Adrenal gland (tissue), 12 donors: ENCODE data around the gene DUSP3. TPM values are rescaled to one million over a fixed set of nuclear protein-coding genes. Genes with fewer than 3 reads are reported as not detected.

Source experiments
- DNase-seq, 7 donors: peaks; one replicate each; pipeline ENCODE4 v3.0.0-alpha.2; 2019 to 2020
- H3K27ac ChIP-seq, 5 donors: fragments of 200-600 bp; sonication (generic) in 4 of 5; 1 replicate in 3 of 5; 2 replicates in 2 of 5; pipeline versions ENCODE4 v1.5.1 to v1.8.0; 2016 to 2020; ENCODE audit warnings: mild to moderate bottlenecking in 1 of 5
- H3K27me3 ChIP-seq: fragments of 200-600 bp; 2 replicates; pipeline ENCODE4 v1.8.0; 2021
- H3K36me3 ChIP-seq, 2 donors: fragments of 200-600 bp; replicated peaks in 1 of 2; 1 replicate in 1 of 2; 2 replicates in 1 of 2; pipeline versions ENCODE4 v1.5.1 to v1.8.0; 2018 to 2022
- H3K4me1 ChIP-seq, 2 donors: fragments of 200-600 bp; replicated peaks in 1 of 2; 1 replicate in 1 of 2; 2 replicates in 1 of 2; pipeline versions ENCODE4 v1.5.1 to v1.8.0; 2018 to 2021
- H3K4me3 ChIP-seq, 4 donors: fragments of 200-600 bp; sonication (generic) in 3 of 4; one replicate each; pipeline ENCODE4 v1.5.1; 2016 to 2018
- H3K9me3 ChIP-seq, 3 donors: fragments of 200-600 bp; sonication (generic) in 1 of 3; replicated peaks in 1 of 3; 1 replicate in 2 of 3; 2 replicates in 1 of 3; pipeline versions ENCODE4 v1.5.1 to v1.8.0; 2016 to 2021
- POLR2A ChIP-seq, 2 donors: fragments of 450-650 bp; IDR thresholded peaks; one replicate each; pipeline ENCODE4 v1.6.1; 2017; ENCODE audit warnings: antibody characterized with exemption in 2 of 2, mild to moderate bottlenecking in 2 of 2, moderate library complexity in 1 of 2
- WGBS, 4 donors: extraction: QIAGEN DNeasy Blood & Tissue Kit in 2 of 4; methylation state at CpG; one replicate each; pipeline versions ENCODE4 v1.1.5 to v1.1.7; 2013 to 2017; 5-methylcytosine and 5-hydroxymethylcytosine counted together
- intact Hi-C, 2 donors: fragments of 100-400 bp; cut with DNase I; formaldehyde crosslinking; loops; one replicate each; pipeline versions ENCODE4 v1.14.1 to v1.15.0; 2022 to 2023
- polyA plus RNA-seq, 3 donors: library from polyadenylated mRNA; stranded (reverse); fragments of 200-250 nt in 2 of 3; fragments of 350-450 nt in 1 of 3; fragmentation: Illumina TruSeq in 1 of 3; extraction: RNeasy Lipid Tissue Mini Kit (QIAGEN cat#74804) in 1 of 3; gene quantifications; one replicate each; pipeline ENCODE4 v1.2.3, GENCODE V29; 2013 to 2014
- total RNA-seq, 9 donors: library from RNA; depleted of rRNA in 4 of 9; stranded (reverse); fragments of >200 nt in 4 of 9; fragments of 120-200 nt in 1 of 9; fragmentation: NEBNext Ultra II Directional in 1 of 9; extraction: Animal tissue kit (Norgen Biotek cat#: 25700) in 1 of 9; gene quantifications; one replicate each; pipeline versions ENCODE4 v1.1.0 to v1.2.4, GENCODE V29; 2013 to 2023
- TF ChIP-seq, protein P1 (sequence below), 6 experiments: fragments of 450-650 bp in 4 of 6; fragments of 200-600 bp in 2 of 6; sonication (generic) in 1 of 6; IDR thresholded peaks; 1 replicate in 5 of 6; 2 replicates in 1 of 6; pipeline versions ENCODE4 v1.5.1 to v1.8.0; 2016 to 2021; ENCODE audit warnings: antibody characterized with exemption in 6 of 6, mild to moderate bottlenecking in 2 of 6, moderate library complexity in 1 of 6
- donor health status: healthy with polysubstance abuse.
- donor health status: Bipolar disorder and iron deficiency.
- donor health status: DM: yes; HTN: yes; CAD: no.
- donor health status: DM: no; HTN: no; CAD: no.
- donor health status: DM: no; HTN: no; CAD: no.
- donor health status: DM: yes; HTN: yes; CAD: no.

DUSP3 gene
- total and polyA plus RNA-seq, 12 donors: 56.3 to 136 (median 79.5) TPM

DNA sequence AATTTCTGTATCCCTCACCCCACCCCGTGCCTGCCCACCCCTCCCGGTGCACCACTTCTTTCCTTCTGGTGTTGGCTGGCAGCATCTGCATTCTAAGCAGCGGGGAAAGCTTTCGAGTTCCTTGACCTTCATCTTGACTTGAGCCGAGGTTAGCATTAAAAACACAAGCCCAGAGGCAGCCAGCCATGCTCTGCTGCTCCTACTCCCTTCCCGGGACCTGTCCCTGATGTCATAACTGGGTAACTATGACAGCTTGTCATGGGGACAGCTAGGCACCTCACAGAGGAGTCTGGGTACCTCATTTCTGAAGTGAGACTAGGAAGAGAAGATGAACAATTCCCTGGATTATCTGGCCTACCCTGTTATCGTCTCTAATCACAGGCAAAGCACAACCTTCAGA is 1.4 kb upstream of the DUSP3 start, which contains the start of gene CFAP97D1:
TSS of gene CFAP97D1 (plus strand) at position 301 of the 400 bp plus-strand sequence. CDS start at position 329, 28 bp downstream.
- peaks cover 0 to 2% of the 10 kb centered on the region in 2 donors for H3K36me3 ChIP-seq
- H3K9me3 ChIP-seq: no peaks in the 10 kb centered on the region
- peak in 1 of 7 donors; percentile 53 for DNase-seq
- H3K27me3 ChIP-seq: no peaks in the 10 kb centered on the region
- 38 to 64% (median 51%) methylated on average over 6 to 7 of the region's 7 CpGs for WGBS, 4 donors
- peak within 1 kb of the TSS in 4 of 5 donors; percentile 98 to 100 (median 100) for H3K27ac ChIP-seq
- intact Hi-C loops: loop anchor here (5.0 to 10.0 kb wide), 2 partner anchors 55 to 67 kb away; partner anchors contain the start of genes CD300LG (in 1 of the 2) and MPP3 (in 1 of the 2)
- H3K4me3 ChIP-seq: peak within 1 kb of the TSS; percentile 22 to 81 (median 62)
- no peak for TF ChIP-seq POLR2A (IDR thresholded peaks at IDR 0.05)
- TF ChIP-seq, protein P1, sequence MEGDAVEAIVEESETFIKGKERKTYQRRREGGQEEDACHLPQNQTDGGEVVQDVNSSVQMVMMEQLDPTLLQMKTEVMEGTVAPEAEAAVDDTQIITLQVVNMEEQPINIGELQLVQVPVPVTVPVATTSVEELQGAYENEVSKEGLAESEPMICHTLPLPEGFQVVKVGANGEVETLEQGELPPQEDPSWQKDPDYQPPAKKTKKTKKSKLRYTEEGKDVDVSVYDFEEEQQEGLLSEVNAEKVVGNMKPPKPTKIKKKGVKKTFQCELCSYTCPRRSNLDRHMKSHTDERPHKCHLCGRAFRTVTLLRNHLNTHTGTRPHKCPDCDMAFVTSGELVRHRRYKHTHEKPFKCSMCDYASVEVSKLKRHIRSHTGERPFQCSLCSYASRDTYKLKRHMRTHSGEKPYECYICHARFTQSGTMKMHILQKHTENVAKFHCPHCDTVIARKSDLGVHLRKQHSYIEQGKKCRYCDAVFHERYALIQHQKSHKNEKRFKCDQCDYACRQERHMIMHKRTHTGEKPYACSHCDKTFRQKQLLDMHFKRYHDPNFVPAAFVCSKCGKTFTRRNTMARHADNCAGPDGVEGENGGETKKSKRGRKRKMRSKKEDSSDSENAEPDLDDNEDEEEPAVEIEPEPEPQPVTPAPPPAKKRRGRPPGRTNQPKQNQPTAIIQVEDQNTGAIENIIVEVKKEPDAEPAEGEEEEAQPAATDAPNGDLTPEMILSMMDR (IDR thresholded peaks at IDR 0.05): no peak
- H3K4me1 ChIP-seq: peaks cover 12 to 30% of the 10 kb centered on the region in 2 donors

DNA sequence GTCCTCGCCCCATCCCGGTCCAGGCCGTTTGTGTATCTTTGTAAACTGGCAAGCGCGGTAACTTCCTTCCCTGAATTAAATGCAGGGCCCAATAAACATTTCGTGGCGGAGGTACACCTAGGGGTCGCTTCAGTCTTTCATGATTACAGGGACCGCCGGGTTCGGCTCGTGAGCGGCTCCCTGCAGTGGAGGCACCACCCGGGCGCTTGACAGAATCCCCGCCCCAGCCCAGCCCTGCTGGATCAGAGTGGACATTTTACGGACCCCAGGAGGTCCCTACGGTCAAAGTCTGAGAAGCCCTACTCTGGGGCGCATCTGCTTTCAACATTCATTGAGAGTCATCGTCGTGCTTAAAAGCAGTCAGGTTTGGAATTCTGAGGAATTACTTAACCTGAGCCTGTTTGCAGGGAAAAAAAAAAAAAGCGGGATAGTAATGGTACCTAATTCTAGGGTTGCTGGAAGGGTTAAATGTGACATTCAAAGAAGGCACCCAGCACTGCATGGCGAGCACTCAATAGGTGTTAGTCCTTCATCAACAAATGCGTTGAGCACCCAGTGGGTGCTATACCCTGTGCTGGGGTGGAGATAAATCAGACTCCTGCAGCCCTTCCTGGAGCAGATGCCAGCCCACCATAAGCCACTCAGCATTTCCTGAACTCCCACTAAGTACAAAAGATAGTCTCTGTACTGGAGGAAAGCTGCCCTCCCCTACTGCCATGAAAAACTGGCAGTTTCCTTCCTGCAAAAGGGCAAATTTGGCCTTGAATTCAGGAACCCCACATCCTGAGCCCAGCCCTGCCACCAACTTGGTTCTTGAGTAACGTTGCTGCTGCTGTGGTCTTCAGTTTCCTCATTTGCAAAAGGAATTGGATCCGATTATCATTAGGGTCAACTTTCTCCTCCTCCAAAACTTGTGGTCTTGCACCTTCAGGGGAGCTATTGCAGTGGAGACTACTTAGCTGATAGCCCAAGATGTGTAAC is 658 bp upstream of the DUSP3 start:
- peak overlapping the region; percentile 22 to 81 (median 62) for H3K4me3 ChIP-seq
- DNase-seq: peak in 4 of 7 donors; percentile 39 to 73 (median 54)
- H3K4me1 ChIP-seq: peaks cover 12 to 30% of the 10 kb centered on the region in 2 donors
- peak overlapping the region in 4 of 5 donors; percentile 98 to 100 (median 100) for H3K27ac ChIP-seq
- no peaks in the 10 kb centered on the region for H3K27me3 ChIP-seq
- WGBS, 4 donors: 8 to 18% (median 11%) methylated on average over 14 to 26 of the region's 26 CpGs
- intact Hi-C loops: loop anchor here (5.0 to 10.0 kb wide), 2 partner anchors 55 to 68 kb away; partner anchors contain the start of genes CD300LG (in 1 of the 2) and MPP3 (in 1 of the 2)
- H3K9me3 ChIP-seq: no peaks in the 10 kb centered on the region
- peaks cover 0 to 9% of the 10 kb centered on the region in 2 donors for H3K36me3 ChIP-seq
- TF ChIP-seq, protein P1 (IDR thresholded peaks at IDR 0.05): peak in 2 of 6 experiments; percentile 7 to 12
- no peak for TF ChIP-seq POLR2A (IDR thresholded peaks at IDR 0.05)

DNA sequence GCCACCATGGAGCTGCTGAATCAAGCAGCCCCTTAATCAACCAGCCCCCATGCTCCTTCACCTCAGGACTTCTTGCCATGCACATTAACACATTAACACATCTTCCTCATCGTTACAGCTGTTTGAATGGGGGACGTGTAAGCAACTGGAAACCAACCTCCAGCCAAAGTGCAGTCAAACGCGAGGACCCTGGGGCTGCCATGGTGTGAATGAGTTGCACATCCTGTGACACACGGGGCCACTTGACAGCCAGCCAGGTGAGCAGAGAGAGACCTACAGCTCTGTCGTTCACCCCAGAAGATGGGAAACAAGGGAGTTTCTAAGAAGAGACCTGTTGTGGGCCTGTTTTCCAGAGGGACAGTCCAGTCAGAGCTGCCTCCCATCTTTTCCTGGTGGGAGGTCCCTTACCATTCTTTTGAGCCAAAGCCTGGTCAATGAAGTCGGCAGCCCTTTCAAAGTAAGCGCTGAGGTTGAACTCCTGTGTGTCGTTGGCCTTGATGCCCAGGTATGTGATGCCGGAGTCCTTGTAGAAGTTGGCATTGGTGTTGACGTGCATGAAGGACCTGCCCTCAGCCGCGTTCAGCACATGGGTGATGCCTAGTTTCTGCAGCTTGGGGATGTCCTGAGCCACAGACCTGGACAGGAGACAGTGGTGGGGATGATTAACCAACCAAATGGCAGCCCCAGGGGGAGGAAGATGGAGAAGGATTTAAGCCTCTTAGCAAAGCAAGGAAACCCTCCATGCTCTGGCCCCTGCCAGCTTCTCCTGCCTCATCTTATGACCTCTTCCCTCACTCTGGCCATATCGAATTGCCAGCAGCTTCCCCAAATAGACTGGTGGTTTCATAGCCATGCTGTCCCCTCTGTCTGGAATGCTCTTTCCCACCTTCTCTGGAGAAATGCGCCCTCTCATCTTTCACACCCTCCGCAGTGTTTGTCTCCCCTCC is 4.2 kb downstream of the DUSP3 start:
- intact Hi-C loops: no loop called here

More for the DNA sequence above, 4.2 kb downstream of the DUSP3 start:
- TF ChIP-seq POLR2A (IDR thresholded peaks at IDR 0.05): no peak
- TF ChIP-seq, protein P1 (IDR thresholded peaks at IDR 0.05): no peak
- 89 to 97% (median 91%) methylated on average over 10 to 16 of the region's 16 CpGs for WGBS, 4 donors
- peaks cover 0 to 54% of the 10 kb centered on the region in 2 donors for H3K36me3 ChIP-seq
- H3K9me3 ChIP-seq: no peaks in the 10 kb centered on the region
- DNase-seq: no peak
- no peak overlapping the region for H3K27ac ChIP-seq
- no peak overlapping the region for H3K4me3 ChIP-seq
- peaks cover 12 to 33% of the 10 kb centered on the region in 2 donors for H3K4me1 ChIP-seq
- H3K27me3 ChIP-seq: no peaks in the 10 kb centered on the region
